Right lobe of liver (tissue), 4 donors: ENCODE data around the gene KAZN.

Experiments
- CTCF ChIP-seq, 4 donors: fragments of 200-600 bp in 3 of 4; fragments of 450-650 bp in 1 of 4; IDR thresholded peaks; one replicate each; pipeline versions ENCODE4 v1.5.1 to v1.8.0; 2016 to 2022; ENCODE audit warnings: antibody characterized with exemption in 4 of 4, mild to moderate bottlenecking in 2 of 4
- POLR2A ChIP-seq: fragments of 450-650 bp; IDR thresholded peaks from one replicate; pipeline ENCODE4 v1.6.1; 2017; ENCODE audit warnings: antibody characterized with exemption, mild to moderate bottlenecking
- donor health status: DM: no; HTN: no; CAD: no.
- donor health status: DM: no; HTN: no; CAD: no.
- donor health status: DM: no; HTN: yes; CAD: no.

DNA sequence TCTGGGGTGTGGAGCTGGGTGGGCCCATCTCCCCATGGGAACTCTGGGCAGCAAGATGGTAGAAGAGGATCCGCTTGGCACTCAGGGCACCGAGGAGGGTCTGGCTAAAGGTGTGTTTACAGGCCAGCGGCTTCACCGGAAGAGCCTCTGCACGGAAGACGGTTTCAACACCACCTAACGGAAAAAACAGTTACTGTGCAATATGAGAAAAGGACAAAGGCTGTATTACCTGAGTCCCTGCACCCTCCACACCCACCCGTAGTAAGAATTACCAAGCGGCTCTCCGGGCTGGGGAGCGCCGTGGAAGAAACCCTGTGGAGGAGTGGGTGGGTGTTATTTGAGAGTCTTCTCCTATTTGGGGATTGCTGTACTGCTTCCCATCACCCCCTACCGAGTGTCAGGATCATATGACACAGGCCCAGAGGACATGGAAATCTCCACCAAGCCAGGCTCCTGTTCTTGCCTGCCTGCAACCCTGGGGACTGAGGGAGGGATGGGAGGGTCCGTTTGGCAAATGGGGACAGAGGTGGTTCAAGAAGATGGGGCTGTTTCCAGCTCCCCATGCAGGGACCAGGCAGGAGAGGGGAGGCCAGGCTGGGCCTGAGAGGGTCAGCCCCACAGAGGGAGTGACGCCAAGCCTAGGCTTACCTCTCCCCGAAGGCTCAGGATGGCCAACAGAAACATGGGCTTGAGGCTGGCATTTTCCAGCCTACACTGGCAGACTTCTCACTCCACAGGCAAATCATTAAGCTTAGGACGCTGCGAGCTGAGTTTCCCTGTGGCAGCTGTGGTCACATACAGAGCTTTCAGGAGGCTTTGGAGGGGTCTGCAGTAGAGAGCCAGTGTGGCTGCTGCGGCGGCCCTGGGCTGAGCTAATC, 351.6 kb downstream of the KAZN start:
- TF ChIP-seq CTCF (IDR thresholded peaks at IDR 0.05) (no peak), POLR2A (no peak)
